CD4-positive, alpha-beta T cell treated with Interferon gamma for 1 hour (primary cell): ENCODE results near the gene BNIP3.
A peak's percentile ranks its signal among the peaks of the same experiment; 100 is the strongest.
"Not testable (repeated sequence)": the region's sequence is repeated elsewhere in the genome, so short reads cannot be mapped to it uniquely, and the experiment has no call there.

ENCODE experiments used
- DNase-seq: peaks from one replicate; pipeline ENCODE4 v3.0.0-alpha.2; 2020

Gene BNIP3

GRCh38 chr10:131928248-131929095, 53.3 kb downstream of the BNIP3 start:
- peak; percentile 21 for DNase-seq

- no peak for DNase-seq
These were observed 54.8 kb downstream of the BNIP3 start for GRCh38 chr10:131926743-131927595.

GRCh38 chr10:131926253-131926652, 55.5 kb downstream of the BNIP3 start:
- DNase-seq: no peak

GRCh38 chr10:131925716-131926115, 56.0 kb downstream of the BNIP3 start:
- no peak for DNase-seq

GRCh38 chr10:131925011-131925649, 56.6 kb downstream of the BNIP3 start:
- DNase-seq: no peak

GRCh38 chr10:131923038-131923756, 58.5 kb downstream of the BNIP3 start:
- no peak for DNase-seq

GRCh38 chr10:131921184-131921583, 60.5 kb downstream of the BNIP3 start:
- no peak for DNase-seq

GRCh38 chr10:131920693-131921092, 61.0 kb downstream of the BNIP3 start:
- DNase-seq: no peak

- no peak for DNase-seq
These were observed 61.6 kb downstream of the BNIP3 start for GRCh38 chr10:131920151-131920550.

- not testable (repeated sequence) for DNase-seq
These were observed 62.3 kb downstream of the BNIP3 start for GRCh38 chr10:131919461-131919860.
